Stomach (tissue), 4 donors: ENCODE results near the gene MTMR2.

ENCODE experiments used
- EP300 ChIP-seq: sonication (generic); formaldehyde crosslinking; IDR thresholded peaks from one replicate; pipeline ENCODE4 v1.6.1; 2017; ENCODE audit warnings: antibody characterized with exemption
- POLR2A ChIP-seq, 4 donors: fragments of 450-650 bp; IDR thresholded peaks; one replicate each; pipeline ENCODE4 v1.6.1; 2016; ENCODE audit warnings: antibody characterized with exemption in 4 of 4, control low read depth in 2 of 4, mild to moderate bottlenecking in 1 of 4, moderate library complexity in 1 of 4
- POLR2AphosphoS5 ChIP-seq, 3 donors: sonication (generic); formaldehyde crosslinking; IDR thresholded peaks; one replicate each; pipeline ENCODE4 v1.6.1; 2016; ENCODE audit warnings: antibody characterized with exemption in 3 of 3
- TF ChIP-seq, protein P1 (sequence below), 7 experiments: fragments of 450-650 bp in 4 of 7; fragments of 200-600 bp in 3 of 7; sonication (generic) in 3 of 7; IDR thresholded peaks; one replicate each; pipeline ENCODE4 v1.5.1; 2016 to 2019; ENCODE audit warnings: antibody characterized with exemption in 7 of 7, control low read depth in 2 of 7, mild to moderate bottlenecking in 1 of 7

GRCh38 chr11:95924414-95924760 lies 480 bp upstream of the MTMR2 start:
- TF ChIP-seq, protein P1, sequence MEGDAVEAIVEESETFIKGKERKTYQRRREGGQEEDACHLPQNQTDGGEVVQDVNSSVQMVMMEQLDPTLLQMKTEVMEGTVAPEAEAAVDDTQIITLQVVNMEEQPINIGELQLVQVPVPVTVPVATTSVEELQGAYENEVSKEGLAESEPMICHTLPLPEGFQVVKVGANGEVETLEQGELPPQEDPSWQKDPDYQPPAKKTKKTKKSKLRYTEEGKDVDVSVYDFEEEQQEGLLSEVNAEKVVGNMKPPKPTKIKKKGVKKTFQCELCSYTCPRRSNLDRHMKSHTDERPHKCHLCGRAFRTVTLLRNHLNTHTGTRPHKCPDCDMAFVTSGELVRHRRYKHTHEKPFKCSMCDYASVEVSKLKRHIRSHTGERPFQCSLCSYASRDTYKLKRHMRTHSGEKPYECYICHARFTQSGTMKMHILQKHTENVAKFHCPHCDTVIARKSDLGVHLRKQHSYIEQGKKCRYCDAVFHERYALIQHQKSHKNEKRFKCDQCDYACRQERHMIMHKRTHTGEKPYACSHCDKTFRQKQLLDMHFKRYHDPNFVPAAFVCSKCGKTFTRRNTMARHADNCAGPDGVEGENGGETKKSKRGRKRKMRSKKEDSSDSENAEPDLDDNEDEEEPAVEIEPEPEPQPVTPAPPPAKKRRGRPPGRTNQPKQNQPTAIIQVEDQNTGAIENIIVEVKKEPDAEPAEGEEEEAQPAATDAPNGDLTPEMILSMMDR (IDR thresholded peaks at IDR 0.05): no peak
- TF ChIP-seq EP300: no peak
- no peak for TF ChIP-seq POLR2A (IDR thresholded peaks at IDR 0.05)
- no peak for TF ChIP-seq POLR2AphosphoS5 (IDR thresholded peaks at IDR 0.05)
